K562 (cell line): ENCODE data around the gene DENND6B. TPM values are rescaled to one million over a fixed set of nuclear protein-coding genes. Genes with fewer than 3 reads are reported as not detected.

ENCODE experiments used
- ATF1 ChIP-seq, 2 experiments: fragments of 450-650 bp in 1 of 2; IDR thresholded peaks; 2 replicates each; pipeline ENCODE4 v1.6.1; 2016; ENCODE audit warnings: missing compliant biosample characterization in 1 of 2, missing genetic modification characterization in 1 of 2
- BRCA1 ChIP-seq, 2 experiments: fragments of 450-650 bp in 1 of 2; sonication (generic) in 1 of 2; formaldehyde crosslinking in 1 of 2; IDR thresholded peaks; 2 replicates each; pipeline versions ENCODE4 v1.5.0 to v1.6.1; 2017 to 2020; ENCODE audit warnings: mild to moderate bottlenecking in 1 of 2, missing genetic modification reagents in 1 of 2
- DPF2 ChIP-seq: fragments of 450-650 bp; IDR thresholded peaks from 2 replicates; pipeline ENCODE4 v1.6.1; 2016
- E2F5 ChIP-seq: sonication (generic); formaldehyde crosslinking; IDR thresholded peaks from 2 replicates; pipeline ENCODE4 v1.8.0; 2022; ENCODE audit warnings: mild to moderate bottlenecking, missing genetic modification reagents
- E2F6 ChIP-seq, 2 experiments: IDR thresholded peaks; 2 replicates each; pipeline ENCODE4 v1.6.1; 2011; ENCODE audit warnings: borderline replicate concordance in 1 of 2, control low read depth in 1 of 2, low read depth in 1 of 2, low read length in 1 of 2, mild to moderate bottlenecking in 1 of 2, mixed read lengths in 1 of 2, moderate library complexity in 1 of 2; ENCODE audit not compliant: insufficient read depth in 1 of 2, insufficient read length in 1 of 2, poor library complexity in 1 of 2, severe bottlenecking in 1 of 2; ENCODE audit errors: extremely low read depth in 1 of 2
- ESRRA ChIP-seq: fragments of 450-650 bp; IDR thresholded peaks from 2 replicates; pipeline ENCODE4 v1.6.1; 2014; ENCODE audit warnings: low read depth, mild to moderate bottlenecking, moderate library complexity, borderline replicate concordance
- ETV6 ChIP-seq, 3 experiments: fragments of 150-350 bp in 1 of 3; sonication (generic) in 1 of 3; formaldehyde crosslinking in 1 of 3; IDR thresholded peaks; 2 replicates each; pipeline versions ENCODE4 v1.6.1 to v1.8.0; 2014 to 2022; ENCODE audit warnings: borderline replicate concordance in 2 of 3, low read depth in 2 of 3, antibody characterized with exemption in 1 of 3, low read length in 1 of 3, mild to moderate bottlenecking in 1 of 3, missing genetic modification reagents in 1 of 3
- KDM5B ChIP-seq: fragments of 200-600 bp; sonication (generic); IDR thresholded peaks from 2 replicates; pipeline ENCODE4 v1.6.1; 2012; ENCODE audit warnings: low read depth, mild to moderate bottlenecking, moderate library complexity, low read length, control low read depth, inconsistent platforms; ENCODE audit not compliant: insufficient replicate concordance
- MAZ ChIP-seq, 2 experiments: fragments of 450-650 bp in 1 of 2; sonication (generic) in 1 of 2; formaldehyde crosslinking; IDR thresholded peaks in 1 of 2; conservative IDR thresholded peaks in 1 of 2; 2 replicates each; pipeline versions ENCODE4 v1.4.0 to v1.5.0; 2020; ENCODE audit warnings: mild to moderate bottlenecking in 1 of 2, missing genetic modification reagents in 1 of 2
- MTA3 ChIP-seq: fragments of 450-650 bp; formaldehyde crosslinking; IDR thresholded peaks from 2 replicates; pipeline ENCODE4 v1.6.1; 2017; ENCODE audit warnings: mild to moderate bottlenecking, borderline replicate concordance
- OTX1 ChIP-seq: fragments of 450-650 bp; formaldehyde crosslinking; IDR thresholded peaks from 2 replicates; pipeline ENCODE4 v1.4.0; 2022; ENCODE audit warnings: mild to moderate bottlenecking
- PHB ChIP-seq: fragments of 250-450 bp; sonication (Bioruptor Pico); IDR thresholded peaks from 2 replicates; pipeline ENCODE4 v1.5.0; 2021
- PHF8 ChIP-seq: fragments of 200-600 bp; sonication (generic); IDR thresholded peaks from 2 replicates; pipeline ENCODE4 v1.6.1; 2012; ENCODE audit warnings: mixed run types, mild to moderate bottlenecking, inconsistent platforms, low read length, moderate library complexity, borderline replicate concordance
- POLR2AphosphoS5 ChIP-seq: IDR thresholded peaks from 2 replicates; pipeline ENCODE4 v1.6.1; 2011; ENCODE audit warnings: mild to moderate bottlenecking, low read depth, low read length, moderate library complexity; ENCODE audit not compliant: control insufficient read depth, insufficient read depth
- RAD21 ChIP-seq, 2 experiments: fragments of 250-450 bp in 1 of 2; fragments of 450-650 bp in 1 of 2; sonication (Bioruptor Pico) in 1 of 2; formaldehyde crosslinking in 1 of 2; IDR thresholded peaks in 1 of 2; conservative IDR thresholded peaks in 1 of 2; 2 replicates each; pipeline versions ENCODE4 v1.4.0 to v1.8.0; 2020 to 2022; ENCODE audit warnings: mild to moderate bottlenecking in 2 of 2, moderate library complexity in 1 of 2
- RBBP5 ChIP-seq: fragments of 200-600 bp; sonication (generic); IDR thresholded peaks from 2 replicates; pipeline ENCODE4 v1.6.1; 2012; ENCODE audit warnings: borderline replicate concordance, mild to moderate bottlenecking, low read length, control low read depth, inconsistent platforms; ENCODE audit not compliant: insufficient read depth, poor library complexity, severe bottlenecking
- RBM14 ChIP-seq: fragments of 200-400 bp; formaldehyde crosslinking; IDR thresholded peaks from 2 replicates; pipeline ENCODE4 v1.6.1; 2018; ENCODE audit warnings: low read depth, mild to moderate bottlenecking, low read length, moderate library complexity, borderline replicate concordance; ENCODE audit not compliant: insufficient read depth
- SMC3 ChIP-seq: conservative IDR thresholded peaks from 2 replicates; pipeline ENCODE4 v1.6.1; 2011; ENCODE audit warnings: low read depth, low read length, improper control_type of control experiment; ENCODE audit not compliant: insufficient read depth
- SRSF3 ChIP-seq: fragments of 200-400 bp; formaldehyde crosslinking; IDR thresholded peaks from 2 replicates; pipeline ENCODE4 v1.6.1; 2016; ENCODE audit warnings: mild to moderate bottlenecking, low read length, moderate library complexity; ENCODE audit not compliant: insufficient read depth
- XRCC5 ChIP-seq: fragments of 200-400 bp; formaldehyde crosslinking; IDR thresholded peaks from 2 replicates; pipeline ENCODE4 v1.6.1; 2017; ENCODE audit warnings: low read depth, mild to moderate bottlenecking, low read length
- ZFP36 ChIP-seq: fragments of 150-350 bp; IDR thresholded peaks from 2 replicates; pipeline ENCODE4 v1.6.1; 2018; ENCODE audit warnings: low read length, low read depth; ENCODE audit not compliant: partially characterized antibody
- ZNF133 ChIP-seq: fragments of 250-450 bp; sonication (Bioruptor Pico); IDR thresholded peaks from 2 replicates; pipeline ENCODE4 v1.4.0; 2020; ENCODE audit warnings: mild to moderate bottlenecking
- ZNF143 ChIP-seq: sonication (generic); formaldehyde crosslinking; IDR thresholded peaks from 2 replicates; pipeline ENCODE4 v1.9.0; 2022; ENCODE audit warnings: mild to moderate bottlenecking, missing genetic modification reagents
- ZNF57 ChIP-seq: fragments of 450-650 bp; formaldehyde crosslinking; IDR thresholded peaks from 2 replicates; pipeline ENCODE4 v1.4.0; 2020; ENCODE audit warnings: mild to moderate bottlenecking, moderate library complexity
- polyA plus RNA-seq, 8 experiments: library from polyadenylated mRNA; depleted of rRNA in 4 of 8; stranded (reverse) in 5 of 8; unstranded in 3 of 8; fragments of >200 nt; fragmentation: Nextera tagmentation in 2 of 8; fragmentation: Illumina TruSeq in 1 of 8; extraction: Ambion mirVana in 2 of 8; extraction: Trizol in 1 of 8; gene quantifications; 2 replicates each; pipeline versions ENCODE4 v1.2.1 to v1.2.3, GENCODE V29; 2011 to 2014; ENCODE audit warnings: inconsistent platforms in 1 of 8, missing spikeins in 1 of 8
- total RNA-seq, 7 experiments: library from RNA; depleted of rRNA in 6 of 7; stranded (reverse); fragments of >200 nt in 6 of 7; fragmentation: Illumina TruSeq in 2 of 7; extraction: Trizol in 2 of 7; gene quantifications; 2 replicates each; pipeline versions ENCODE4 v1.2.1 to v1.2.3, GENCODE V29; 2011 to 2021; ENCODE audit warnings: low replicate concordance in 1 of 7

Gene DENND6B
- total and polyA plus RNA-seq, 9 of the 15 experiments (the other 6 are each of a cell fraction or from before 2014, with no cell fraction given), result 0.07 to 3.7 (median 1.5) TPM

GRCh38 chr22:50326956-50327710, at the start of gene DENND6B (continued):
- peak; percentile 54 for TF ChIP-seq RBBP5
- no peak for TF ChIP-seq SRSF3
- TF ChIP-seq MAZ (CRISPR knock-in tag; conservative IDR thresholded peaks at IDR 0.05 in 1 of 2, IDR thresholded peaks at IDR 0.05 in 1 of 2), result peak; percentile 46 to 74; a peak in 3 of 4 replicates
- TF ChIP-seq ZNF133, result no peak
- TF ChIP-seq ETV6 (IDR thresholded peaks at IDR 0.05; ENCODE audit: borderline replicate concordance in 1 of 2, low read depth in 2 of 2, low read length in 1 of 2), result no peak
- TF ChIP-seq ETV6 (CRISPR knock-in tag; IDR thresholded peaks at IDR 0.05; ENCODE audit: borderline replicate concordance), result no peak
- TF ChIP-seq POLR2AphosphoS5, result peak; percentile 26; the same call in 1 of the 2 replicates
- TF ChIP-seq ZNF57 (CRISPR knock-in tag), result no peak
- no peak for TF ChIP-seq ZFP36
- no peak for TF ChIP-seq BRCA1 (IDR thresholded peaks at IDR 0.05)
- no peak for TF ChIP-seq BRCA1 (CRISPR knock-in tag; IDR thresholded peaks at IDR 0.05)
- TF ChIP-seq PHF8, result peak; percentile 90; the same call in 1 of the 2 replicates
- peak in 1 of 2 experiments; percentile 68; a peak in 2 of 4 replicates for TF ChIP-seq RAD21 (CRISPR knock-in tag; conservative IDR thresholded peaks at IDR 0.05 in 1 of 2, IDR thresholded peaks at IDR 0.05 in 1 of 2)
- peak; percentile 31 to 70 for TF ChIP-seq E2F6 (IDR thresholded peaks at IDR 0.05; ENCODE audit: borderline replicate concordance in 1 of 2, extremely low read depth in 1 of 2, insufficient read depth in 1 of 2, insufficient read length in 1 of 2, low read depth in 1 of 2, low read length in 1 of 2, poor library complexity in 1 of 2, severe bottlenecking in 1 of 2)
- peak; percentile 34; the same call in 1 of the 2 replicates for TF ChIP-seq ESRRA
- TF ChIP-seq KDM5B, result peak; percentile 29
- TF ChIP-seq DPF2, result no peak
- TF ChIP-seq ZNF143, result no peak
- TF ChIP-seq RBM14, result no peak
- no peak for TF ChIP-seq E2F5 (CRISPR knock-in tag)
- no peak for TF ChIP-seq PHB (CRISPR knock-in tag)
- TF ChIP-seq ATF1 (CRISPR knock-in tag; IDR thresholded peaks at IDR 0.05), result no peak
- TF ChIP-seq ATF1 (tag; IDR thresholded peaks at IDR 0.05), result peak; percentile 62; the same call in 1 of the 2 replicates
- no peak for TF ChIP-seq MTA3
- TF ChIP-seq OTX1 (CRISPR knock-in tag), result no peak
- TF ChIP-seq XRCC5, result no peak
- TF ChIP-seq SMC3, result no peak
